Body of pancreas (tissue), 4 donors: Measurements from ENCODE around the gene EOLA1.
A peak's percentile ranks its signal among the peaks of the same experiment; 100 is the strongest.

Source experiments
- CTCF ChIP-seq, 7 experiments: fragments of 450-650 bp in 4 of 7; fragments of 200-600 bp in 3 of 7; sonication (generic) in 3 of 7; IDR thresholded peaks; one replicate each; pipeline ENCODE4 v1.5.1; 2016 to 2019; ENCODE audit warnings: antibody characterized with exemption in 7 of 7
- POLR2A ChIP-seq, 3 donors: fragments of 450-650 bp; IDR thresholded peaks; one replicate each; pipeline ENCODE4 v1.6.1; 2016; ENCODE audit warnings: antibody characterized with exemption in 3 of 3, mild to moderate bottlenecking in 2 of 3

GRCh38 chrX:149504915-149505651 lies 35.7 kb upstream of the EOLA1 start, which contains the start of gene IDS:
- TF ChIP-seq POLR2A (IDR thresholded peaks at IDR 0.05) (peak; percentile 91 to 95 (median 95)), CTCF (IDR thresholded peaks at IDR 0.05) (no peak)
